OCI-LY1 (cell line): Measurements from ENCODE around the gene ZBTB3.
A peak's percentile ranks its signal among the peaks of the same experiment; 100 is the strongest.

Experiments
- H2AFZ ChIP-seq: fragments of 200-600 bp; sonication (generic), shearing (Covaris generic); 2 replicates; pipeline ENCODE4 v1.6.0; 2014; ENCODE audit warnings: antibody characterized with exemption, mild to moderate bottlenecking, low read length
- H3F3A ChIP-seq: fragments of 200-600 bp; sonication (generic), shearing (Covaris generic); 2 replicates; pipeline ENCODE4 v1.6.0; 2014; ENCODE audit warnings: mild to moderate bottlenecking, antibody characterized with exemption, low read length, moderate library complexity; ENCODE audit not compliant: insufficient read depth
- H3K27ac ChIP-seq: fragments of 200-600 bp; sonication (generic); 2 replicates; pipeline ENCODE4 v1.5.1; 2014; ENCODE audit warnings: low read length, mixed run types, mild to moderate bottlenecking, low read depth; ENCODE audit not compliant: poor library complexity, severe bottlenecking
- H3K27me3 ChIP-seq: fragments of 200-600 bp; sonication (generic); 2 replicates; pipeline ENCODE4 v1.6.0; 2014; ENCODE audit warnings: antibody characterized with exemption, mild to moderate bottlenecking, low read length, moderate library complexity; ENCODE audit not compliant: insufficient read depth
- H3K36me3 ChIP-seq: fragments of 200-600 bp; sonication (generic); 2 replicates; pipeline ENCODE4 v1.6.1; 2014; ENCODE audit warnings: mild to moderate bottlenecking, antibody characterized with exemption, low read length, moderate library complexity, mixed read lengths; ENCODE audit not compliant: insufficient read depth
- H3K4me1 ChIP-seq: fragments of 200-600 bp; sonication (generic); 2 replicates; pipeline ENCODE4 v1.5.1; 2014; ENCODE audit warnings: mild to moderate bottlenecking, low read length, moderate library complexity; ENCODE audit not compliant: insufficient read depth, severe bottlenecking
- H3K4me2 ChIP-seq: fragments of 200-600 bp; sonication (generic), shearing (Covaris generic); 2 replicates; pipeline ENCODE4 v1.6.1; 2014; ENCODE audit warnings: low read length
- H3K4me3 ChIP-seq: fragments of 200-600 bp; sonication (generic); 2 replicates; pipeline ENCODE4 v1.5.1; 2014; ENCODE audit warnings: low read length, low read depth, mild to moderate bottlenecking, mixed read lengths; ENCODE audit not compliant: poor library complexity, severe bottlenecking
- H3K79me2 ChIP-seq: fragments of 200-600 bp; shearing (Covaris generic); 2 replicates; pipeline ENCODE4 v1.6.1; 2016; ENCODE audit warnings: mixed run types, low read length, mixed read lengths; ENCODE audit not compliant: insufficient read depth
- H3K9ac ChIP-seq: fragments of 200-600 bp; sonication (generic), shearing (Covaris generic); 2 replicates; pipeline ENCODE4 v1.6.1; 2014; ENCODE audit warnings: mild to moderate bottlenecking, low read length, mixed read lengths
- H3K9me2 ChIP-seq: fragments of 200-600 bp; sonication (generic), shearing (Covaris generic); 2 replicates; pipeline ENCODE4 v1.6.1; 2014; ENCODE audit warnings: low read depth, mild to moderate bottlenecking, low read length, mixed read lengths
- H3K9me3 ChIP-seq: fragments of 200-600 bp; shearing (Covaris generic); 2 replicates; pipeline ENCODE4 v1.6.1; 2014; ENCODE audit warnings: low read length, mixed read lengths
- H4K20me1 ChIP-seq: fragments of 200-600 bp; sonication (generic), shearing (Covaris generic); 2 replicates; pipeline ENCODE4 v1.6.0; 2016; ENCODE audit warnings: mild to moderate bottlenecking, low read length; ENCODE audit not compliant: insufficient read depth
- EZH2 ChIP-seq: fragments of 200-600 bp; sonication (generic), shearing (Covaris generic); IDR thresholded peaks from 2 replicates; pipeline ENCODE4 v1.8.0; 2017; ENCODE audit warnings: borderline replicate concordance, mixed run types, mild to moderate bottlenecking, antibody characterized with exemption, low read length, moderate library complexity, mixed read lengths
- TF ChIP-seq, protein P1 (sequence below): fragments of 200-600 bp; sonication (generic), shearing (Covaris generic); IDR thresholded peaks from 2 replicates; pipeline ENCODE4 v1.5.1; 2017; ENCODE audit warnings: mild to moderate bottlenecking, antibody characterized with exemption, low read length, moderate library complexity, mixed read lengths

ZBTB3 gene

GRCh38 chr11:62796281-62796680 lies 42.3 kb upstream of the ZBTB3 start:
- no peaks in the 10 kb centered on the region for H3K79me2 ChIP-seq
- no peak overlapping the region for H3K4me3 ChIP-seq
- no peaks in the 10 kb centered on the region for H3K9me2 ChIP-seq
- H3K27ac ChIP-seq: no peak overlapping the region
- no peak overlapping the region for H2AFZ ChIP-seq
- no peak overlapping the region for H3K9ac ChIP-seq
- no peak for TF ChIP-seq EZH2
- TF ChIP-seq, protein P1, sequence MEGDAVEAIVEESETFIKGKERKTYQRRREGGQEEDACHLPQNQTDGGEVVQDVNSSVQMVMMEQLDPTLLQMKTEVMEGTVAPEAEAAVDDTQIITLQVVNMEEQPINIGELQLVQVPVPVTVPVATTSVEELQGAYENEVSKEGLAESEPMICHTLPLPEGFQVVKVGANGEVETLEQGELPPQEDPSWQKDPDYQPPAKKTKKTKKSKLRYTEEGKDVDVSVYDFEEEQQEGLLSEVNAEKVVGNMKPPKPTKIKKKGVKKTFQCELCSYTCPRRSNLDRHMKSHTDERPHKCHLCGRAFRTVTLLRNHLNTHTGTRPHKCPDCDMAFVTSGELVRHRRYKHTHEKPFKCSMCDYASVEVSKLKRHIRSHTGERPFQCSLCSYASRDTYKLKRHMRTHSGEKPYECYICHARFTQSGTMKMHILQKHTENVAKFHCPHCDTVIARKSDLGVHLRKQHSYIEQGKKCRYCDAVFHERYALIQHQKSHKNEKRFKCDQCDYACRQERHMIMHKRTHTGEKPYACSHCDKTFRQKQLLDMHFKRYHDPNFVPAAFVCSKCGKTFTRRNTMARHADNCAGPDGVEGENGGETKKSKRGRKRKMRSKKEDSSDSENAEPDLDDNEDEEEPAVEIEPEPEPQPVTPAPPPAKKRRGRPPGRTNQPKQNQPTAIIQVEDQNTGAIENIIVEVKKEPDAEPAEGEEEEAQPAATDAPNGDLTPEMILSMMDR: no peak
- no peaks in the 10 kb centered on the region for H4K20me1 ChIP-seq
- H3K4me2 ChIP-seq: no peak overlapping the region
- peaks cover 6% of the 10 kb centered on the region for H3K4me1 ChIP-seq
- H3K9me3 ChIP-seq: no peaks in the 10 kb centered on the region
- H3F3A ChIP-seq: no peaks in the 10 kb centered on the region
- H3K27me3 ChIP-seq: no peaks in the 10 kb centered on the region
- peaks cover 87% of the 10 kb centered on the region for H3K36me3 ChIP-seq

GRCh38 chr11:62794201-62794775 lies 40.3 kb upstream of the ZBTB3 start:
- H3K27me3 ChIP-seq: no peaks in the 10 kb centered on the region
- H3K4me2 ChIP-seq: no peak overlapping the region
- no peak overlapping the region for H3K9ac ChIP-seq
- no peak overlapping the region for H3K27ac ChIP-seq
- TF ChIP-seq EZH2: no peak
- TF ChIP-seq, protein P1: no peak
- H3K9me2 ChIP-seq: no peaks in the 10 kb centered on the region
- H3F3A ChIP-seq: no peaks in the 10 kb centered on the region
- no peak overlapping the region for H3K4me3 ChIP-seq
- peaks cover 11% of the 10 kb centered on the region; the same call in 1 of the 2 replicates for H3K79me2 ChIP-seq
- H3K9me3 ChIP-seq: no peaks in the 10 kb centered on the region
- no peaks in the 10 kb centered on the region for H4K20me1 ChIP-seq
- peaks cover 85% of the 10 kb centered on the region for H3K36me3 ChIP-seq
- H3K4me1 ChIP-seq: peaks cover 26% of the 10 kb centered on the region
- H2AFZ ChIP-seq: no peak overlapping the region

DNA sequence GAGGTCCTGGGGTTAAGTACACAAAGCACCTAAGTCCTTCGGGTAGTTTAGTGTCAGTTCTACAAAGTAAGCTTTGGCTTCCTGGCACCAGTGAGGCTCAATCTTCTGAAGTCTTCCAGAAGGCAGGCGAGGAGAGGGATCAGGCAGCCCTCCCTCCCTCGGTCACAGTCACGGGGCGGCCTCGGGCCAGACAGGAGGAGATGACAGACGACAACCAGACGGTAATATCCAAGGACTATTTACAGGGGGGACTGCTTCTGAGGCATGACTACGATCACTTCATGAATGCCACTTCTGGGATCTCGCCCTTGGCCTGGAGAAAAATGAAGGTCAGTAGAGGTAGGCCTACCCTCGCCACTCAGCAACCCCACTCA lies 38.2 kb upstream of the ZBTB3 start:
- peaks cover 42% of the 10 kb centered on the region for H3K4me1 ChIP-seq
- H3K79me2 ChIP-seq: peaks cover 11% of the 10 kb centered on the region; the same call in 1 of the 2 replicates
- H3F3A ChIP-seq: no peaks in the 10 kb centered on the region
- peak overlapping the region; percentile 78 for H3K4me2 ChIP-seq
- H3K36me3 ChIP-seq: peaks cover 67% of the 10 kb centered on the region
- H3K27ac ChIP-seq: peak overlapping the region; percentile 55
- H3K9ac ChIP-seq: peak overlapping the region; percentile 85; the same call in 1 of the 2 replicates
- TF ChIP-seq, protein P1: no peak
- no peak for TF ChIP-seq EZH2
- no peaks in the 10 kb centered on the region for H3K27me3 ChIP-seq
- peak overlapping the region; percentile 85 for H3K4me3 ChIP-seq
- no peaks in the 10 kb centered on the region for H3K9me2 ChIP-seq
- H3K9me3 ChIP-seq: no peaks in the 10 kb centered on the region
- H2AFZ ChIP-seq: no peak overlapping the region
- no peaks in the 10 kb centered on the region for H4K20me1 ChIP-seq
